SW480 (cell line): ENCODE results near the gene GNG8.

Experiments used
- DNase-seq: peaks from one replicate; pipeline ENCODE4 v3.0.0-alpha.2; 2016; ENCODE audit warnings: low spot score

The GNG8 gene

GRCh38 chr19:46602392-46603194 is 33.4 kb downstream of the GNG8 start:
- no peak for DNase-seq

GRCh38 chr19:46601318-46602224 is 34.4 kb downstream of the GNG8 start, which contains the start of gene CALM3:
TSS of gene CALM3 (plus strand) at chr19:46601330. CDS start at chr19:46601435, 105 bp downstream.
- DNase-seq = no peak

GRCh38 chr19:46600384-46601317 is 35.4 kb downstream of the GNG8 start:
- DNase-seq = peak; percentile 96

GRCh38 chr19:46599716-46600373 is 36.2 kb downstream of the GNG8 start:
- no peak for DNase-seq

DNA sequence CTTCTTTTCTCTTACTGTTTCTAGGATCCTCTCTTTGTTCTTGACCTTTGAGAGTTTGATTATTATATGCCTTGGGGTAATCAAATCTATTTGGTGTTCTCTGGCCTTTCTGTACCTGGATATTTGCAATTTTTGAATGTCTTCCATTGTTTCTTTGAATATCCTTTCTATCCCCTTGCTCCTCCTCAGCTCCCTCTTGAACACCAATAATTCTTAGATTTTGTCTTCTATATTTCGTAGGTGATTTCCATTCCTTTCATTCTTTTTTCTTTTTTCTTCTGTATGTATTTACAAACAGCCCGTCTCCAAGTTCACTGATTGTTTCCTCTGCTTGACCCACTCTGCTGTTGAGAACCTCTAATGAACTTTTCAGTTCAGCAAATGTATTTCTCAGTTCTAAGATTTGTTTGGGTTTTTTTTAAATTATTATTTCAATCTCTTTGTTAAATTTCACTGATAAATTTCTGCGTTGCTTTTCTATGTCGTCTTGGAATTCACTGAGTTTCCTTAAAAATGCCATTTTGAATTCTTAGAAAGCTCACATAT is 37.6 kb downstream of the GNG8 start:
- DNase-seq = no peak

DNA sequence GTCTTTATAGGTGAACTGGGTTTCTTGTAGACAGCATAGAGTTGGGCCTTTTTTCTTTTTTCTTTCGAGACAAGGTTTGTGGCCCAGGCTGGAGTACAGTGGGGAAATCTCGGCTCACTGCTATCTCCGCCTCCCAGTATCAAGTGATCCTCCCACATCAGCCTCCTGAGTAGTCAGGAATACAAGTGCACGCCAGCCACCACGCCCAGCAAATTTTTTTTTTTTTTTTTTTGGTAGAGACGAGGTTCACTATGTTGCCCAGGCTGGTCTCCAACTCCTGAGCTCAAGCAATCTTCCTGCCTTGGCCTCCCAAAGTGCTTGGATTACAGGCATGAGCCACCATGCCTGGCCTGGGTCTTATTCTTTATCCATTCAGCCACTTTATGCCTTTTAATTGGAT is 40.0 kb downstream of the GNG8 start:
- peak; percentile 46 for DNase-seq

DNA sequence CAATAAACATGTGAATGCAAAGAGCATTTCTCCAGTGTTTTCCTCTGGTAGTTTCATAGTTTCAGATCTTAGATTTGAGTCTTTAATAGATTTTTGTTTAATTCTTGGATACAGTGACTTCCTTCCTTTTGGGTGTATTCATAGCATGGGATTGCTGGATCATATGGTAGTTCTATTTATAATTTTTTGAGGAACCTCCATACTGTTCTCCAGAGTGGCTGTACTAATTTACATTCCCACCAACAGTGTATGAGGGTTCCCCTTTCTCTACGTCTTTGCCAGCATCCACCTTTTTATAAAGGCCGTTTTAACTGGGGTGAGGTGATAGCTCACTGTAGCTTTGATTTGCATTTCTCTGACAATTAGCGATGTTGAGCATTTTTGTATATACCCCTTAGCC is 44.1 kb downstream of the GNG8 start:
- no peak for DNase-seq

GRCh38 chr19:46591254-46591653 is 44.7 kb downstream of the GNG8 start:
- no peak for DNase-seq

DNA sequence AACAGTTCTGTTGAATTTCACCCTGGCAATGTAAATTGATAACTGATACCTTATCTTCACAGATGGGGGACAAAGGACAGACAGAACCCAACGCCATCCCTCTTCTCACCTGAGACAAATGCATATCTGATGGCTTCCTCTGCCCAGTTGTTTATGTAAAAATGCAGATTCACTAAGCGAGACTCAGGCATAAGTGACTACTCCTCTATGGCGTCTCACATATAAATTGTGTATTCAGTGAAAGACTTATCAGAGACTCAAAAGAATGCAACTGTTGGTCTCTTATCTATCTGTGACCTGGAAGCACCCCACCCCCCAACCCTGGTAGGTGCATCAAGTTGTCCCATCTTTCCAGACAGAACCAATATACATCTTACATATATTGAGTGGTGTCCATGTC is 48.1 kb downstream of the GNG8 start:
- no peak for DNase-seq

GRCh38 chr19:46586294-46586693 is 49.7 kb downstream of the GNG8 start:
- no peak for DNase-seq

GRCh38 chr19:46585539-46585938 is 50.5 kb downstream of the GNG8 start:
- DNase-seq = no peak
